K562 (cell line): ENCODE data around the gene CAVIN1. TPM values are rescaled to one million over a fixed set of nuclear protein-coding genes. Genes with fewer than 3 reads are reported as not detected.

ENCODE experiments used
- ATAC-seq: fragments of 200-7000 bp; cut with Tn5 transposase; 3 replicates; pipeline ENCODE4 v1.9.1; 2020; ENCODE audit warnings: moderate library complexity
- BruUV-seq: library from RNA; stranded (reverse); fragments of 400-500 nt; replicated peaks from 2 replicates; lab custom pipeline; 2021; lab: Mats Ljungman, UMichigan
- CTCF ChIA-PET: fragments of 300-600 bp; formaldehyde crosslinking; extraction: SDS; loops from one replicate; lab custom pipeline; 2021; ENCODE audit warnings: low intra/inter-chr PET ratio; lab: Yijun Ruan, JAX
- POLR2A ChIA-PET: fragments of 300-600, 350-650 bp; sonication (Branson Sonifier 250); formaldehyde crosslinking; extraction: SDS; loops from one replicate; lab custom pipeline; 2021; ENCODE audit warnings: antibody characterized with exemption, inconsistent platforms; lab: Yijun Ruan, JAX
- DNase-seq, 4 experiments: peaks; one replicate each; pipeline versions ENCODE4 v3.0.0 to v3.0.0-alpha.2; 2011 to 2018; ENCODE audit warnings: low spot score in 3 of 4, mixed read lengths in 3 of 4; ENCODE audit errors: extremely low read depth in 1 of 4
- FAIRE-seq: peaks from 2 replicates; lab custom pipeline; 2011; peaks lifted over from hg19 to GRCh38; lab: Jason Lieb, UNC
- H2AFZ ChIP-seq: 2 replicates; pipeline ENCODE4 v1.6.0; 2011; ENCODE audit warnings: low read depth, low read length, control low read depth, inconsistent platforms
- H3K27ac ChIP-seq: fragments of 200-600 bp; 3 replicates; pipeline ENCODE4 v1.8.0; 2011; ENCODE audit warnings: low read depth, mild to moderate bottlenecking, control low read depth, inconsistent platforms, low read length, moderate library complexity, mixed read lengths; ENCODE audit errors: extremely low read depth
- H3K27me3 ChIP-seq, 2 experiments: fragments of 300-600 bp in 1 of 2; 2 replicates in 1 of 2; 3 replicates in 1 of 2; pipeline versions ENCODE4 v1.6.0 to v1.8.0; 2011; ENCODE audit warnings: inconsistent platforms in 2 of 2, low read length in 2 of 2, mild to moderate bottlenecking in 1 of 2, mixed read lengths in 1 of 2, moderate library complexity in 1 of 2; ENCODE audit not compliant: control insufficient read depth in 2 of 2, insufficient read depth in 2 of 2
- H3K36me3 ChIP-seq: fragments of 300-600 bp; 3 replicates; pipeline ENCODE4 v1.8.0; 2011; ENCODE audit warnings: mild to moderate bottlenecking, low read length, inconsistent platforms; ENCODE audit not compliant: control insufficient read depth, insufficient read depth
- H3K4me1 ChIP-seq, 2 experiments: fragments of 200-600 bp in 1 of 2; replicated peaks in 1 of 2; 2 replicates in 1 of 2; 3 replicates in 1 of 2; pipeline versions ENCODE4 v1.5.1 to v1.8.0; 2011; ENCODE audit warnings: inconsistent platforms in 2 of 2, low read length in 2 of 2, mild to moderate bottlenecking in 1 of 2, mixed read lengths in 1 of 2, moderate library complexity in 1 of 2; ENCODE audit not compliant: control insufficient read depth in 2 of 2, insufficient read depth in 2 of 2
- H3K4me2 ChIP-seq: 2 replicates; pipeline ENCODE4 v1.6.1; 2011; ENCODE audit warnings: low read length, control low read depth, inconsistent platforms, mixed read lengths; ENCODE audit not compliant: insufficient read depth
- H3K4me3 ChIP-seq: fragments of 200-600 bp; sonication (generic), shearing (Covaris generic); 2 replicates; pipeline ENCODE4 v1.5.1; 2016; ENCODE audit warnings: control low read depth, inconsistent platforms
- H3K79me2 ChIP-seq: fragments of 200-600 bp; 3 replicates; pipeline ENCODE4 v1.8.0; 2011; ENCODE audit warnings: low read length, inconsistent platforms; ENCODE audit not compliant: control insufficient read depth, insufficient read depth
- H3K9ac ChIP-seq, 2 experiments: 2 replicates each; pipeline versions ENCODE4 v1.6.0 to v1.6.1; 2011; ENCODE audit warnings: low read depth in 2 of 2, low read length in 2 of 2, control low read depth in 1 of 2, inconsistent platforms in 1 of 2, mild to moderate bottlenecking in 1 of 2, mixed read lengths in 1 of 2; ENCODE audit not compliant: insufficient read depth in 1 of 2
- H3K9me1 ChIP-seq: one replicate; pipeline ENCODE4 v1.6.0; 2011; ENCODE audit warnings: inconsistent platforms, mild to moderate bottlenecking, low read length, moderate library complexity; ENCODE audit not compliant: control insufficient read depth, insufficient read depth
- H3K9me3 ChIP-seq: replicated peaks from 2 replicates; pipeline ENCODE4 v1.5.1; 2011; ENCODE audit warnings: low read depth, low read length, inconsistent platforms; ENCODE audit not compliant: control insufficient read depth, insufficient read depth
- H4K20me1 ChIP-seq: replicated peaks from 2 replicates; pipeline ENCODE4 v1.6.1; 2011; ENCODE audit warnings: low read length, inconsistent platforms, mixed read lengths; ENCODE audit not compliant: control insufficient read depth, insufficient read depth
- ETV1 ChIP-seq: fragments of 450-650 bp; conservative IDR thresholded peaks from 2 replicates; pipeline ENCODE4 v1.6.1; 2016; ENCODE audit warnings: missing genetic modification characterization, control low read depth, low read depth, missing compliant biosample characterization
- FOXM1 ChIP-seq, 2 experiments: fragments of 450-650 bp in 1 of 2; sonication (generic) in 1 of 2; formaldehyde crosslinking in 1 of 2; IDR thresholded peaks; 2 replicates each; pipeline versions ENCODE4 v1.6.1 to v1.9.0; 2017 to 2022; ENCODE audit warnings: low read depth in 2 of 2, mild to moderate bottlenecking in 2 of 2, missing genetic modification reagents in 1 of 2, moderate library complexity in 1 of 2
- NFATC3 ChIP-seq: fragments of 450-650 bp; IDR thresholded peaks from 2 replicates; pipeline ENCODE4 v1.6.1; 2017; ENCODE audit warnings: mild to moderate bottlenecking
- NFIC ChIP-seq: fragments of 450-650 bp; IDR thresholded peaks from 2 replicates; pipeline ENCODE4 v1.6.1; 2017; ENCODE audit warnings: mild to moderate bottlenecking, inconsistent platforms
- NFRKB ChIP-seq: fragments of 450-650 bp; IDR thresholded peaks from 2 replicates; pipeline ENCODE4 v1.6.1; 2016; ENCODE audit warnings: low read depth
- PRDM10 ChIP-seq: fragments of 450-650 bp; IDR thresholded peaks from 2 replicates; pipeline ENCODE4 v1.6.1; 2018; ENCODE audit not compliant: partially characterized antibody
- SETDB1 ChIP-seq: IDR thresholded peaks from one replicate; pipeline ENCODE4 v1.6.1; 2012; ENCODE audit warnings: low read length, control low read depth, inconsistent platforms
- SMAD4 ChIP-seq: fragments of 250-450 bp; sonication (Bioruptor Pico); conservative IDR thresholded peaks from 2 replicates; pipeline ENCODE4 v1.8.0; 2021; ENCODE audit warnings: inconsistent platforms, mild to moderate bottlenecking, moderate library complexity
- TBP ChIP-seq: optimal IDR thresholded peaks from 2 replicates; pipeline ENCODE3; 2011; ENCODE audit warnings: low read depth, low read length, improper control_type of control experiment
- ZNF224 ChIP-seq: sonication (generic); formaldehyde crosslinking; IDR thresholded peaks from 2 replicates; pipeline ENCODE4 v1.8.0; 2022; ENCODE audit warnings: mild to moderate bottlenecking, missing genetic modification reagents
- WGBS: fragments of 100-300 bp; shearing (Covaris generic); methylation state at CpG from one replicate; pipeline ENCODE4 v1.1.6; 2016; ENCODE audit warnings: low coverage, mixed read lengths; ENCODE audit not compliant: insufficient coverage; ENCODE audit errors: missing lambda C conversion rate; 5-methylcytosine and 5-hydroxymethylcytosine counted together
- in situ Hi-C: fragments of 300-500 bp; cut with MboI; formaldehyde crosslinking; loops from 4 replicates; pipeline ENCODE4 v1.15.0; 2018; ENCODE audit warnings: inconsistent platforms, mixed read lengths
- intact Hi-C: fragments of 100-400 bp; cut with micrococcal nuclease; formaldehyde crosslinking; loops from 2 replicates; pipeline ENCODE4 v1.14.2; 2022
- polyA plus RNA-seq, 8 experiments: library from polyadenylated mRNA; depleted of rRNA in 4 of 8; stranded (reverse) in 5 of 8; unstranded in 3 of 8; fragments of >200 nt; fragmentation: Nextera tagmentation in 2 of 8; fragmentation: Illumina TruSeq in 1 of 8; extraction: Ambion mirVana in 2 of 8; extraction: Trizol in 1 of 8; gene quantifications; 2 replicates each; pipeline versions ENCODE4 v1.2.1 to v1.2.3, GENCODE V29; 2011 to 2014; ENCODE audit warnings: inconsistent platforms in 1 of 8, missing spikeins in 1 of 8
- total RNA-seq, 7 experiments: library from RNA; depleted of rRNA in 6 of 7; stranded (reverse); fragments of >200 nt in 6 of 7; fragmentation: Illumina TruSeq in 2 of 7; extraction: Trizol in 2 of 7; gene quantifications; 2 replicates each; pipeline versions ENCODE4 v1.2.1 to v1.2.3, GENCODE V29; 2011 to 2021; ENCODE audit warnings: low replicate concordance in 1 of 7
- TF ChIP-seq, protein P1 (sequence below): fragments of 250-450 bp; sonication (Bioruptor Pico); IDR thresholded peaks from 2 replicates; pipeline ENCODE4 v1.6.1; 2021; ENCODE audit warnings: mild to moderate bottlenecking
- TF ChIP-seq, protein P2 (sequence below): sonication (generic); formaldehyde crosslinking; IDR thresholded peaks from 2 replicates; pipeline ENCODE4 v1.8.0; 2023; ENCODE audit warnings: mild to moderate bottlenecking, missing genetic modification reagents

CAVIN1 gene
- total and polyA plus RNA-seq, 9 of the 15 experiments (the other 6 are each of a cell fraction or from before 2014, with no cell fraction given) = 6.8 to 162 (median 74.5) TPM

DNA sequence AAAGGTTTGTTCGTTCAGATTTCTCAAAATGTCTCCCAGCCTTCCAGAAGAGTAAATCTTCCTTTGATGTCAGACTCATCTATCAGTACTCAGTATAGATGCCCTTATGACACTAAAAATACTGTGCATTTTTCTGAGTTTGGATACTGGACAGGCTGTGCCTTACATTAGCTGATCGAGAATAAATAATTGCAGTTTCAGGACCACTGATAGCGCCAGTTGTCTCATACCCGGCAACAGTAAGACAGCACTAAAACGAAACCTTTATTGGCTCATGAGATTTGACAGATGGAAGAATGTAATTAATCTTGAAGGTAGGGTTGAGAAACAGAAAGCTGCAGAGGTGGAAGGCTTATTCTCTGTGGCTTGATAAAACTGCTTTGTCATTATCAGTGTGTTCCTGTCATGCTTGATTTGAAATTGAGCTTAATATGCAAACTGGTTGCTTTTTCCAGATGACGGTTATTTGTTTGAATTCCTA is 36.8 kb upstream of the CAVIN1 start (continued):
- TF ChIP-seq, protein P1, sequence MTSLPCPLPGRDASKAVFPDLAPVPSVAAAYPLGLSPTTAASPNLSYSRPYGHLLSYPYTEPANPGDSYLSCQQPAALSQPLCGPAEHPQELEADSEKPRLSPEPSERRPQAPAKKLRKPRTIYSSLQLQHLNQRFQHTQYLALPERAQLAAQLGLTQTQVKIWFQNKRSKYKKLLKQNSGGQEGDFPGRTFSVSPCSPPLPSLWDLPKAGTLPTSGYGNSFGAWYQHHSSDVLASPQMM (CRISPR knock-in tag) = no peak
- TF ChIP-seq TBP = no peak

DNA sequence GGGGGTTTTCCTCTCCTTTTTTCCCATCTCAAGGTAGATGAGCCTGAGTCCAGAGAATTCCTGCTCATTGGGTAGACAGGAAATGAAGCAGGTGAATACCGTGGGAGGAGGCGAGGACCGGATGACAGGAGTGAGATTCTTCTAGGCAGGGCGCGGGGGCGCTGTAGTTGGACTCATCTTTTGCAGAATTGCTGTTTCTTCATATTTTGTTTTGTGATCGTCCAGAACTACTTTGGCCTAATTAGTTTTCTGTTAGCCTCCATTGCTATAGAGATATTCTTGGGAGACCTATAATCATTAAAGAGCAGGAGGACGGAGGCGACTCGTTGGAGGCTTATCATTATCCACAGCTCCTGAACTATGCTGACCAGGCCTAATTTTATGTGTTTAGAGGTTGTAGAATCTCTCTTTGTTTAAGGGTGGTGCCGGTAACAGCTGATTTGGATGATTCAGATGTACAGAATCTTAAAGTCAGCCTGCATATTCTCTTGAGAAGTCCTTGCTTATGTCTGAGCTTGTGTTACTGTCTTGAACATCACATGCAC is 36.3 kb upstream of the CAVIN1 start:
- under 1% methylated on average over 11 of the region's 11 CpGs for WGBS
- DNase-seq = peak; percentile 56 to 85 (median 60)
- peak overlapping the region; percentile 20; the same call in 1 of the 2 replicates for H2AFZ ChIP-seq
- TF ChIP-seq SMAD4 (0 out of 2 replicates have a peak, but pooled peaks have one; percentile 9), PRDM10 (peak; percentile 41), ZNF224 (CRISPR knock-in tag) (no peak), NFIC (peak; percentile 33; the same call in 1 of the 2 replicates), FOXM1 (IDR thresholded peaks at IDR 0.05; ENCODE audit: low read depth) (0 out of 2 replicates have a peak, but pooled peaks have one; percentile 42), FOXM1 (CRISPR knock-in tag; IDR thresholded peaks at IDR 0.05; ENCODE audit: low read depth) (no peak), ETV1 (tag) (peak; percentile 65; the same call in 1 of the 2 replicates), NFRKB (no peak), NFATC3 (no peak), SETDB1 (no peak)
- TF ChIP-seq, protein P2, sequence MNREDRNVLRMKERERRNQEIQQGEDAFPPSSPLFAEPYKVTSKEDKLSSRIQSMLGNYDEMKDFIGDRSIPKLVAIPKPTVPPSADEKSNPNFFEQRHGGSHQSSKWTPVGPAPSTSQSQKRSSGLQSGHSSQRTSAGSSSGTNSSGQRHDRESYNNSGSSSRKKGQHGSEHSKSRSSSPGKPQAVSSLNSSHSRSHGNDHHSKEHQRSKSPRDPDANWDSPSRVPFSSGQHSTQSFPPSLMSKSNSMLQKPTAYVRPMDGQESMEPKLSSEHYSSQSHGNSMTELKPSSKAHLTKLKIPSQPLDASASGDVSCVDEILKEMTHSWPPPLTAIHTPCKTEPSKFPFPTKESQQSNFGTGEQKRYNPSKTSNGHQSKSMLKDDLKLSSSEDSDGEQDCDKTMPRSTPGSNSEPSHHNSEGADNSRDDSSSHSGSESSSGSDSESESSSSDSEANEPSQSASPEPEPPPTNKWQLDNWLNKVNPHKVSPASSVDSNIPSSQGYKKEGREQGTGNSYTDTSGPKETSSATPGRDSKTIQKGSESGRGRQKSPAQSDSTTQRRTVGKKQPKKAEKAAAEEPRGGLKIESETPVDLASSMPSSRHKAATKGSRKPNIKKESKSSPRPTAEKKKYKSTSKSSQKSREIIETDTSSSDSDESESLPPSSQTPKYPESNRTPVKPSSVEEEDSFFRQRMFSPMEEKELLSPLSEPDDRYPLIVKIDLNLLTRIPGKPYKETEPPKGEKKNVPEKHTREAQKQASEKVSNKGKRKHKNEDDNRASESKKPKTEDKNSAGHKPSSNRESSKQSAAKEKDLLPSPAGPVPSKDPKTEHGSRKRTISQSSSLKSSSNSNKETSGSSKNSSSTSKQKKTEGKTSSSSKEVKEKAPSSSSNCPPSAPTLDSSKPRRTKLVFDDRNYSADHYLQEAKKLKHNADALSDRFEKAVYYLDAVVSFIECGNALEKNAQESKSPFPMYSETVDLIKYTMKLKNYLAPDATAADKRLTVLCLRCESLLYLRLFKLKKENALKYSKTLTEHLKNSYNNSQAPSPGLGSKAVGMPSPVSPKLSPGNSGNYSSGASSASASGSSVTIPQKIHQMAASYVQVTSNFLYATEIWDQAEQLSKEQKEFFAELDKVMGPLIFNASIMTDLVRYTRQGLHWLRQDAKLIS = no peak

More for the DNA sequence above, 36.3 kb upstream of the CAVIN1 start:
- in situ Hi-C loops (no loop called here), intact Hi-C loops (loop anchor here (2.0 to 5.0 kb wide), 2 partner anchors 37 to 137 kb away; partner anchors contain the start of gene CAVIN1)
- peak overlapping the region; percentile 76 for H3K4me3 ChIP-seq
- H4K20me1 ChIP-seq = peaks cover 18% of the 10 kb centered on the region
- H3K9me3 ChIP-seq = no peaks in the 10 kb centered on the region
- H3K4me2 ChIP-seq = peak overlapping the region; percentile 89
- peaks cover 42% of the 10 kb centered on the region for H3K36me3 ChIP-seq
- ChIA-PET POLR2A (interaction anchor here (0.5 to 1.3 kb wide), 6 partner anchors 9 to 147 kb away, joined by 3 to 5 read pairs (median 3); no protein-coding TSS in a partner anchor), CTCF (no interaction called here)
- H3K79me2 ChIP-seq = peaks cover 64% of the 10 kb centered on the region
- ATAC-seq = peak; percentile 74
- H3K4me1 ChIP-seq = peaks cover 22 to 26% of the 10 kb centered on the region in 2 experiments
- H3K9me1 ChIP-seq = no peaks in the 10 kb centered on the region
- TSS peak; percentile 72 for BruUV-seq
- H3K27ac ChIP-seq = peak overlapping the region; percentile 77
- FAIRE-seq = peak; percentile 86
- no peaks in the 10 kb centered on the region for H3K27me3 ChIP-seq
- peak overlapping the region; percentile 83 to 92; a peak in 3 of 4 replicates for H3K9ac ChIP-seq
